CD14-positive monocyte (primary cell): Measurements from ENCODE around the gene RAI14. TPM values are rescaled to one million over a fixed set of nuclear protein-coding genes. Genes with fewer than 3 reads are reported as not detected.

Experiments used
- DNase-seq, 3 donors: peaks; one replicate each; pipeline ENCODE4 v3.0.0-alpha.2; 2011 to 2022
- H2AFZ ChIP-seq: 2 replicates; pipeline ENCODE4 v1.6.0; 2012; ENCODE audit warnings: mild to moderate bottlenecking, low read depth, low read length, inconsistent platforms; ENCODE audit not compliant: insufficient read depth, poor library complexity, severe bottlenecking
- H3K27ac ChIP-seq, 2 donors: 1 replicate in 1 of 2; 2 replicates in 1 of 2; pipeline ENCODE4 v1.5.1; 2012 to 2013; ENCODE audit warnings: low read length in 2 of 2, control low read depth in 1 of 2, inconsistent platforms in 1 of 2, low read depth in 1 of 2, mild to moderate bottlenecking in 1 of 2
- H3K27me3 ChIP-seq, 2 donors: one replicate each; pipeline versions ENCODE4 v1.6.0 to v1.6.1; 2011 to 2013; ENCODE audit warnings: low read length in 2 of 2; ENCODE audit not compliant: control insufficient read depth in 2 of 2, insufficient read depth in 2 of 2
- H3K36me3 ChIP-seq, 2 donors: replicated peaks in 1 of 2; 1 replicate in 1 of 2; 2 replicates in 1 of 2; pipeline versions ENCODE4 v1.5.1 to v1.6.1; 2012 to 2013; ENCODE audit warnings: low read length in 2 of 2, control low read depth in 1 of 2, inconsistent platforms in 1 of 2, mild to moderate bottlenecking in 1 of 2; ENCODE audit not compliant: insufficient read depth in 2 of 2, control insufficient read depth in 1 of 2
- H3K4me1 ChIP-seq, 2 donors: 1 replicate in 1 of 2; 2 replicates in 1 of 2; pipeline versions ENCODE4 v1.5.1 to v1.6.1; 2012 to 2013; ENCODE audit warnings: low read length in 2 of 2, control low read depth in 1 of 2, inconsistent platforms in 1 of 2, mild to moderate bottlenecking in 1 of 2, moderate library complexity in 1 of 2; ENCODE audit not compliant: insufficient read depth in 2 of 2, control insufficient read depth in 1 of 2
- H3K4me2 ChIP-seq: replicated peaks from 2 replicates; pipeline ENCODE3; 2012; ENCODE audit warnings: low read length, moderate library complexity, mild to moderate bottlenecking; ENCODE audit not compliant: poor library complexity, severe bottlenecking; ENCODE audit errors: extremely low read depth
- H3K4me3 ChIP-seq, 3 experiments: fragments of 200-600 bp in 1 of 3; sonication (generic) in 1 of 3; replicated peaks in 1 of 3; 1 replicate in 2 of 3; 2 replicates in 1 of 3; pipeline ENCODE4 v1.5.1; 2011 to 2013; ENCODE audit warnings: low read length in 3 of 3, mild to moderate bottlenecking in 3 of 3, control low read depth in 2 of 3, low read depth in 2 of 3, inconsistent platforms in 1 of 3, moderate library complexity in 1 of 3
- H3K79me2 ChIP-seq: 2 replicates; pipeline ENCODE4 v1.6.0; 2012; ENCODE audit warnings: mild to moderate bottlenecking, control low read depth, inconsistent platforms, low read length, moderate library complexity; ENCODE audit not compliant: insufficient read depth
- H3K9ac ChIP-seq: 2 replicates; pipeline ENCODE4 v1.6.0; 2017; ENCODE audit warnings: low read length, mild to moderate bottlenecking; ENCODE audit not compliant: insufficient read depth, poor library complexity, severe bottlenecking
- H3K9me3 ChIP-seq, 2 donors: replicated peaks in 1 of 2; 1 replicate in 1 of 2; 2 replicates in 1 of 2; pipeline versions ENCODE4 v1.5.1 to v1.6.1; 2012 to 2013; ENCODE audit warnings: low read length in 2 of 2, control low read depth in 1 of 2; ENCODE audit not compliant: control insufficient read depth in 1 of 2, insufficient read depth in 1 of 2
- H4K20me1 ChIP-seq: 2 replicates; pipeline ENCODE4 v1.6.0; 2012; ENCODE audit warnings: mild to moderate bottlenecking, low read length, control low read depth, moderate library complexity; ENCODE audit not compliant: insufficient read depth
- H3K27ac Mint-ChIP-seq, 7 donors: one replicate each; pipeline ENCODE4 v1.8.0; 2020; ENCODE audit warnings: mild to moderate bottlenecking in 7 of 7, mixed read lengths in 7 of 7, moderate library complexity in 6 of 7, inconsistent platforms in 2 of 7
- H3K27me3 Mint-ChIP-seq, 3 donors: one replicate each; pipeline ENCODE4 v1.8.0; 2021 to 2022; ENCODE audit warnings: low read depth in 3 of 3, mild to moderate bottlenecking in 3 of 3, mixed read lengths in 3 of 3, moderate library complexity in 3 of 3, inconsistent platforms in 1 of 3
- H3K36me3 Mint-ChIP-seq, 2 donors: one replicate each; pipeline ENCODE4 v1.8.0; 2020; ENCODE audit warnings: mixed read lengths in 2 of 2, inconsistent platforms in 1 of 2, mild to moderate bottlenecking in 1 of 2
- H3K4me1 Mint-ChIP-seq: one replicate; pipeline ENCODE4 v1.8.0; 2020; ENCODE audit warnings: mild to moderate bottlenecking, mixed read lengths
- H3K4me3 Mint-ChIP-seq, 2 donors: one replicate each; pipeline ENCODE4 v1.8.0; 2020; ENCODE audit warnings: mild to moderate bottlenecking in 2 of 2, mixed read lengths in 2 of 2, moderate library complexity in 1 of 2
- H3K9me3 Mint-ChIP-seq, 7 donors: one replicate each; pipeline ENCODE4 v1.8.0; 2020 to 2022; ENCODE audit warnings: mixed read lengths in 7 of 7, mild to moderate bottlenecking in 6 of 7, moderate library complexity in 6 of 7, inconsistent platforms in 2 of 7
- WGBS: methylation state at CpG from one replicate; pipeline ENCODE4 v1.1.5; 2013; ENCODE audit warnings: missing lambda C conversion rate; ENCODE audit not compliant: insufficient coverage; 5-methylcytosine and 5-hydroxymethylcytosine counted together
- intact Hi-C, 2 donors: fragments of 100-400 bp; cut with micrococcal nuclease; formaldehyde crosslinking; loops; one replicate each; pipeline versions ENCODE4 v1.15.0 to v1.15.1; 2023
- polyA plus RNA-seq, 3 donors: library from polyadenylated mRNA; depleted of rRNA in 1 of 3; unstranded in 2 of 3; stranded (reverse) in 1 of 3; fragments of 300-500 nt in 2 of 3; fragments of >200 nt in 1 of 3; fragmentation: Illumina TruSeq in 2 of 3; gene quantifications; 1 replicate in 2 of 3; 2 replicates in 1 of 3; pipeline ENCODE4 v1.2.3, GENCODE V29; 2012 to 2021
- TF ChIP-seq, protein P1 (sequence below): fragments of 200-600 bp; IDR thresholded peaks from one replicate; pipeline ENCODE4 v1.8.0; 2022; ENCODE audit warnings: antibody characterized with exemption, mild to moderate bottlenecking

Gene RAI14
- polyA plus RNA-seq, 3 donors: 0.08 TPM; not detected in 2

DNA sequence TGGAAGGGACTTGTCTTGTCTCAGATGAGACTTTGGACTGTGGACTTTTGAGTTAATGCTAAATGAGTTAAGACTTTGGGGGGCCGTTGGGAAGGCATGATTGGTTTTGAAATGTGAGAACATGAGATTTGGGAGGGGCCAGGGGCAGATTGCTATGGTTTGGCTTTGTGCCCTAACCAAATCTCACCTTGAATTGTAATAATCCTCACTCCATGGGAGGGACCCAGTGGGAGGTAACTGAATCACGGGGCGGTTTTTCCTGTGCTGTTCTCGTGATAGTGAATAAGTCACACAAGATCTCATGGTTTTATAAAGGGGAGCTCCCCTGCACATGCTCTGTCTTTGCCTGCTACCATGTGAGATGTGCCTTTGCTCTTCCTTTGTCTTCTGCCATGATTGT is 72.1 kb downstream of the RAI14 start:
- peaks cover 5 to 11% (median 7%) of the 10 kb centered on the region in 7 donors for H3K9me3 Mint-ChIP-seq

DNA sequence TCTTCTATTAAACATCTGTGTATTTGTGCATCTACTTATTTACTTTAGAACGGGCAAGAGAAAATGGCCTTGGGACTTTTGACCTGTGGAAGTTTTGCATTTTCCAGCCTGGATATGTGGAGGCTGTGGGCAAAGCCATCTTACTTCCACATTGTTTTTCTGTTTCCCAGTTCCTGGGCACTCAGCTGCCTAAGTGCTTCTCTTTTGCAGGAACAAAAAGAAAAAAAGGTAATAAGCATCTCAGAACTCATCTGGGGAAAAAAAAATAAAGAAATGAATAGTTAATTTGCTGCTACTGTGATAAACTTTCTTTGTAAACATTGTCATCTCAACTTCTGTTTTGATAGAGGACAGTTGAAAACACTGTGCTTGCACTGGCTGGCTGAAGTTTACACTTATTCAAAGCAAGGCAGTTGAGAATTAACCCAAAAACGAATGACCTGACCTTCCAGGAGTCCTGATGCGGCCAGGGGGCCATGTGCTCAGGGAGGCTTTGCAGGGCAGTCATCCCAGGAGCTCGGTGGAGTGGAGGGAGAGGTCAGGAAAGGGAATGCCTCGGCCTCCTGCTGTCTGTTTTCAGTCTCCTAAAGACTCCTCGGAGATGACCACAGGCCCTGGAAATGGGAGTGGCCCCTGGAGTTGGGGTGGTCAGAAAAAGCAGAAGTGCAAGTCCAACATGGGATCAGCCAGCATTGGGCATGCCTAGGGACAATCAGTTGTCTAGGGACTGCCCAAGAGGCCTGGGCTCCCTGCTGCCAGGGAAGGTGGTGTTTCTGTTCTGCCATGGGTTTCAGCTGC is 75.5 kb downstream of the RAI14 start:
- intact Hi-C loops: no loop called here
- H3K36me3 Mint-ChIP-seq: no peaks in the 10 kb centered on the region
- H3K4me1 Mint-ChIP-seq: peaks cover 5% of the 10 kb centered on the region
- H3K27me3 ChIP-seq: no peaks in the 10 kb centered on the region
- TF ChIP-seq, protein P1, sequence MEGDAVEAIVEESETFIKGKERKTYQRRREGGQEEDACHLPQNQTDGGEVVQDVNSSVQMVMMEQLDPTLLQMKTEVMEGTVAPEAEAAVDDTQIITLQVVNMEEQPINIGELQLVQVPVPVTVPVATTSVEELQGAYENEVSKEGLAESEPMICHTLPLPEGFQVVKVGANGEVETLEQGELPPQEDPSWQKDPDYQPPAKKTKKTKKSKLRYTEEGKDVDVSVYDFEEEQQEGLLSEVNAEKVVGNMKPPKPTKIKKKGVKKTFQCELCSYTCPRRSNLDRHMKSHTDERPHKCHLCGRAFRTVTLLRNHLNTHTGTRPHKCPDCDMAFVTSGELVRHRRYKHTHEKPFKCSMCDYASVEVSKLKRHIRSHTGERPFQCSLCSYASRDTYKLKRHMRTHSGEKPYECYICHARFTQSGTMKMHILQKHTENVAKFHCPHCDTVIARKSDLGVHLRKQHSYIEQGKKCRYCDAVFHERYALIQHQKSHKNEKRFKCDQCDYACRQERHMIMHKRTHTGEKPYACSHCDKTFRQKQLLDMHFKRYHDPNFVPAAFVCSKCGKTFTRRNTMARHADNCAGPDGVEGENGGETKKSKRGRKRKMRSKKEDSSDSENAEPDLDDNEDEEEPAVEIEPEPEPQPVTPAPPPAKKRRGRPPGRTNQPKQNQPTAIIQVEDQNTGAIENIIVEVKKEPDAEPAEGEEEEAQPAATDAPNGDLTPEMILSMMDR: no peak
- WGBS: 77% methylated on average over 5 of the region's 6 CpGs
- no peak overlapping the region for H3K27ac ChIP-seq
- no peak overlapping the region for H3K4me2 ChIP-seq
- peaks cover 2 to 11% (median 5%) of the 10 kb centered on the region in 7 donors for H3K9me3 Mint-ChIP-seq
- no peaks in the 10 kb centered on the region for H3K36me3 ChIP-seq
- H3K4me1 ChIP-seq: no peaks in the 10 kb centered on the region
- no peak overlapping the region for H3K4me3 Mint-ChIP-seq
- no peak overlapping the region for H2AFZ ChIP-seq
- no peaks in the 10 kb centered on the region for H4K20me1 ChIP-seq
- peak in 1 of 3 donors; percentile 2 for DNase-seq
- H3K9ac ChIP-seq: no peak overlapping the region
- no peaks in the 10 kb centered on the region for H3K27me3 Mint-ChIP-seq
- H3K4me3 ChIP-seq: no peak overlapping the region
- H3K9me3 ChIP-seq: peaks cover 0 to 7% of the 10 kb centered on the region in 2 donors
- no peak overlapping the region for H3K27ac Mint-ChIP-seq
- H3K79me2 ChIP-seq: no peaks in the 10 kb centered on the region

More for the DNA sequence above, 72.1 kb downstream of the RAI14 start:
- intact Hi-C loops: no loop called here
- Histone ChIP-seq H3K79me2 (no peaks in the 10 kb centered on the region), H4K20me1 (no peaks in the 10 kb centered on the region), H3K9ac (no peak overlapping the region), H3K4me1 (no peaks in the 10 kb centered on the region), H3K9me3 (peaks cover 0 to 7% of the 10 kb centered on the region in 2 donors), H3K27ac (no peak overlapping the region), H3K27me3 (no peaks in the 10 kb centered on the region), H3K4me2 (no peak overlapping the region), H2AFZ (no peak overlapping the region), H3K36me3 (no peaks in the 10 kb centered on the region), H3K4me3 (no peak overlapping the region)
- Mint-ChIP-seq H3K4me3 (no peak overlapping the region), H3K27ac (no peak overlapping the region), H3K27me3 (no peaks in the 10 kb centered on the region), H3K4me1 (peaks cover 5% of the 10 kb centered on the region), H3K36me3 (no peaks in the 10 kb centered on the region)
- TF ChIP-seq, protein P1: no peak
- WGBS: 83% methylated on average over 1 of the region's 4 CpGs
- no peak for DNase-seq
